Measurements from ENCODE around the gene ZNF526.

ZNF526 gene

DNA sequence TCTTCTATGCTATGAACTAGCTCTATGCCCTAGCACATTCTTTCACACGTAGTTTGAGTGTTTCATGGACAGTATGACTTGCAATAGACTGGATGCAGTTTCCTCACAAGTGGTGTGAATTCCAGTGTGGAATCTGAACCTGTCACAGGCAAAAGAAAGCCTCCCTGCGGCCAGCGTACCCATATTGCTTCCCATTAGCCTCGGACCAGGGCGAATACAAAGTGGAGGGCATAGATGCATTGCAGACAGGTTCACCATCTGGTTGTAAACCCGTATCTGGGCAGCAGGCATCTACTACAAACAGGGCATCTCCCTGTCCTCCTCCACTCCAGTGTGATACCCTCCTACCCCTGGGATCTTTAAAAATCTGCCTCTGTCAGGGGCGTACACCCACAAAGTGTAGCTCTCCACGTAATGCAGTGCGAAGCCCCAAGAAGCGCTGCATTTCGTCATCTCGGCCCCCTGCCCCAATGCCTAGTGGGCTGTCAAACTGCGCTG, 47.6 kb downstream of the ZNF526 start:
- no peak for DNase-seq (ENCODE audit: low spot score)

DNA sequence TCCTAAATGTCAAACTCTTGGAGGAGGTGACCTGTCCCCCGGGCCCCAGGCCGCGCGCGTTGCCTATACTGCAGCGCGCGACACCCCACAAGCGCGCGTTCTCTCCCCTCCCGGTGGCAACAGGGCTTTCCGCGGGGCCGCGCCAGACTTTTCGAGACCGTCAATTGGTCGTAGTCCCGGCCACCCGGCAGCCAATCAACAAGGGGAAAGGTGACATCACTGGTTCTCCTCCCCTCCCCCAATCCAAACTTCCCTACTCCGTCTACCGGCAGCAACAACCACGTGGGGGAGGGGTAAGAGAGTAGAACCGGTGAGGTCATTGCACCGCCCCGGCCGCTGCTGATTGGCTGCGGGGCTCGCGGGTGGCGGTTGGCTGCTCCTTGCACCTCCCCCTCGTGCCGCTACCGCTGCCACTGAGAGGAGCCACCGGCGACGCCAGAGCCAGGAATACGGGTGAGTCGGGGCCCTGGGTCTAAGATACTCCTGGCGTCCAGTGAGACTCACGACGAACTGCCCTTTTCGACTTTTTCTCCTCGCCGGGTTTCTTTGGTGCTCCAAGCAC, 48.1 kb downstream of the ZNF526 start:
- peak; percentile 93 for DNase-seq (ENCODE audit: low spot score)

DNA sequence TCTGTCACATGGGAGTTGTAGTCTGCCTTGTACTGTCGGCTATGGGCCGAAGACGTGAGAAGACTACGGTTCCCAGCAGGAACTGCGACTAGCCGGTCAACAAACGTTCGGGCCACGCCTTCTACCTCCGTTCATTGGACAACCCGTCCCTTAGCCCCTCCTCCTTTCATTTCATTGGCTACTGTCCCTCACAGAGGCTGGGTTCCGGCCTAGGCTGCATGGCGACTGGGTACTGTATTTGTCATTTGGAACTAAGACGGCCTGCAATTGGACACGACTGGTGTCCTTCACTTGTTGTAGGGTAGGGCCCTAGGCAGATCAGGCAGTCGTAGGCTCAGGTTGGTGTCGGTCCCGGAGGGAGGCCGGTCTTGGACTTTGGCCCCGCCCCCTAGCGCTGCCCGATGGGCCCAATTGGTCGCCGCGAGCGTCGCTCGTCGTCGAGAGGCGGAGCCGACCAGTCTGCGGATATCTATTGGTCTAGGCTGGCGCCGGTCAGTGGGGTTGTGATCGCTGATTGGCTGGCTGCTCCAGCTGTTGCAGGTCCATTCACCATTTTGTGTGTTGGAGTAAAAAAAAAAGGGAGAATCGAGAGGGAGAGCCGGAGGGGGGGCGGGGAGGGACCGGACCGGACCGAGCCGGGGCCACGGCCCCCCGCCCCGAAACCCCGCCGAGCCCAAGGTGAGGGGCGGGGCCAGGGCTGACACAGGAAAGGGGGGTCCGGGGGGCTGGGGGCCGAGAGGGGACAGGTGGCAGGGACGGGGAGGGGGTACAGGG, 48.8 kb downstream of the ZNF526 start, which contains the start of gene CIC:
Gene CIC (plus strand): TSS at position 549 of the 774 bp plus-strand sequence. CDS start 2,532 bp downstream, outside the sequence.
- DNase-seq (ENCODE audit: low spot score) = peak; percentile 94

DNA sequence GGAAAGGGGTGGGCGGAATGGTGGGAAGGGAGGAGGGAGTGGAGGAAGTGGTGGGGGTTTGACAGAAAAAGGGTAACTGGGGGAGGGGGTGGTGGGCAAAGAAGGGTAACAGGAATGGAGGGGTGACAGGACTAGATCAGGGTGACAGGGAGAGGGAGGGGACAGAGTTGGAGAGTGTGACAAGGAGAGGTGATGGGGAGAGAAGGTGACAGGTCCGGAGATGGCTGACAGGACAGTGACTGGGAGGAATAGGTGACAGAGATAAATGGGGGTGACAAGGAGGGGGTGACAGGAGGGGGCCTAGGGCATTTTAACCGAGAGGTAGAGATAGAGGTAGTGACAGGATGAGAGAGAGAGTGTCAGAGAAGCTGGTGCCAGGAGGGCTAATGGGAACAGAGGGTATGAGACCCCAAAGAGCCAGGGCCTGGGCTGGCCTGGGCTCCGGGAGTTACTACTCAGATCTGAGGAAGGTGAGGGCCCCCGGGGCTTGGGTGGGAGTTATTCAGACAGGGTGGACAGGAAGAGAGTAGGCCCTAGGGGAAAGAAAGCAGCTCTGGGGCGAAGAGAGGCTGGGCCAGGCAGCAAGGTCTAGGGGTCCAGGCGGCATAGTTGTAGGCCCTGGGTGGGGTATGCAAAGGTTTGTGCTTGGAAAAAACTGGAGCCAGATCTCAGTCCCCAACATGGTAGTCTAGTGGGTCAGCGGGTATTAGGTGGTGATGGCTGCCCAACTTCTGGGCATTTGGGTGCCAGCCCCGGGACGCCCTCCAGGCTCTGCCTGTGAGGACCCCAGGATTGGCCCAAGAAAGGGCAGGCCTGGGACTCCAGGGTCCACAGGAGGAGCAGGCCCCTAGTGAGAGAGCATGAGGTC, 49.6 kb downstream of the ZNF526 start:
- no peak for DNase-seq (ENCODE audit: low spot score)

DNA sequence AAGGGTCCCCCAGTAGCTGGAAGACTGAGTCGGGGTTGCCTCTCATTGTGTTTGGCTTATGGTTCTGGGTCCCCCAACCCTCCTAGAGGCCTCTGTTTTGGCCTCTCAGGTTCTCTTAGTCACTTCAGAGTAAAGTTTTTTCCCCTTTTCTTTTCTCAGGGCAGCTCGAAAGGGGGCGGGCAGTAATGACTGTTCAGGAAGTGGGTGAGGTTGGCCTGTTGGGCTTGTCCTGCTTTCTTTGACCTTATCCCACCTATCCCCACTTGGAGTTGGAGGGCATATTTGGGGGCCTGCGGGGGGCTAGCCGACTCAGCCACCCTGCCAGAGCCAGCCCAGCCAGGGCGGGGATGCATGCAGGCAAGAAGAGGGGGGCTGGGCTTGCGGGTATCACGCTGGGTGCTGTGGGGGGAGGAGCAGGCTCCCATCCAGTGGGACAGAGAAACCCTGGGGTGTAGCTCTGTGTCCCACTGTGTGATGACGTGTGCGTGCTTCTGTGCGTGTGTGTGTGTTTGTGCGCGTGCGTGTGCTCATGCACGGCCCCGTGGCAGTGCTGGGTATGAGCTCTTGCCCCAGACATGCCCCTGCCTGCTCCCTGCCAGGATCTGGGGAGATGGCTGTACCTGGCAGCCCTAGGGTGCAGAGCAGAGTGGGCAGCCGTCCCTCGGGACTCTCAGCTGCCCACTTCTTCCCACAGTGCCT, 50.4 kb downstream of the ZNF526 start:
- DNase-seq (ENCODE audit: low spot score) = no peak

DNA sequence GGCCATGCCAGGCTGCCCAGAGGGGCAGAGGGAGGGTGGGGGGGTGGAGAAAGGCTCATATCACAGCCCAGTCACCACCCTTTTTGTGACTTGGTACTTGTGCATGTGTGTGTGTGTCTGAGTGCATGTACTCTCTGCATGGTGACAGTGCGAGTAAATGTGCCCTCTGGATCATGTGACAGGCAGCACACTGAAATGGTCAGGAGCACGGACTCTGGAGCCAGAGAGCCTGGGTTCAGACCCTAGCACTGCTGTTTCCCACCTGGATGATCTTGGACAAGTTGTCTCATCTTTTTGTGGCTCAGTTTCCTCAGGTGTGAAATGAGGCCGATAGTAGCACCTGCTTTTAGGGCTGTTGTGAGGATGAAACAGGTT, 50.9 kb downstream of the ZNF526 start:
- DNase-seq (ENCODE audit: low spot score) = no peak

DNA sequence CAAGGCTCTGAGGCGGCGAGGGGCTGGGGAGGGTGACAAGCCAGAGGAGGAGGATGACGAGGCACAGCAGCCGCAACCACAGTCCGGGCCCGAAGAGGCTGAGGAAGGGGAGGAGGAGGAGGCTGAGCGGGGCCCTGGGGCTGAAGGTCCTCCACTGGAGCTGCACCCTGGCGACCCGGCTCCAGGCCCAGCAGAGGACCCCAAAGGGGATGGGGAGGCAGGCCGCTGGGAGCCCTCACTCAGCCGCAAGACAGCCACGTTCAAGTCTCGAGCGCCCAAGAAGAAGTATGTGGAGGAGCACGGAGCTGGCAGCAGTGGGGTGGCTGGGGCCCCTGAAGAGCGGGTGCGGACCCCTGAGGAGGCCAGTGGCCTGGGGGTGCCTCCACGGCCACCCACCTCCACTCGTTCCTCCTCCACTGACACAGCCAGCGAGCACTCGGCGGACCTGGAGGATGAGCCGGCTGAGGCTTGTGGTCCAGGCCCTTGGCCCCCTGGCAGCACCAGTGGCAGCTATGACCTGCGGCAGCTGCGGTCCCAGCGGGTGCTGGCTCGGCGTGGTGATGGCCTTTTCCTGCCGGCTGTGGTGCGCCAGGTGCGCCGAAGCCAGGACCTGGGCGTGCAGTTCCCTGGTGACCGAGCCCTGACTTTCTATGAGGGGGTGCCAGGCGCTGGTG, 51.9 kb downstream of the ZNF526 start:
- DNase-seq (ENCODE audit: low spot score) = no peak

DNA sequence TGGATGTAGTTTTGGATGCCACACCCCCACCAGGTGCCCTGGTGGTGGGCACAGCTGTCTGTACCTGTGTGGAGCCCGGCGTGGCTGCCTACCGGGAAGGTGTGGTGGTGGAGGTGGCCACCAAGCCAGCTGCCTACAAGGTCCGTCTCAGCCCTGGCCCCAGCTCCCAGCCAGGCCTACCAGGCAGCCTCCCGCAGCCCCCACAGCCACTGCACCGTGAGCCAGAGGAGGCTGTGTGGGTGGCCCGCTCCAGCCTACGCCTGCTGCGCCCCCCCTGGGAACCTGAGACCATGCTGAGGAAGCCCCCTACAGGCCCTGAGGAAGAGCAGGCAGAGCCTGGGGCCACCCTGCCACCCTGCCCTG, 52.4 kb downstream of the ZNF526 start:
- DNase-seq (ENCODE audit: low spot score) = no peak

DNA sequence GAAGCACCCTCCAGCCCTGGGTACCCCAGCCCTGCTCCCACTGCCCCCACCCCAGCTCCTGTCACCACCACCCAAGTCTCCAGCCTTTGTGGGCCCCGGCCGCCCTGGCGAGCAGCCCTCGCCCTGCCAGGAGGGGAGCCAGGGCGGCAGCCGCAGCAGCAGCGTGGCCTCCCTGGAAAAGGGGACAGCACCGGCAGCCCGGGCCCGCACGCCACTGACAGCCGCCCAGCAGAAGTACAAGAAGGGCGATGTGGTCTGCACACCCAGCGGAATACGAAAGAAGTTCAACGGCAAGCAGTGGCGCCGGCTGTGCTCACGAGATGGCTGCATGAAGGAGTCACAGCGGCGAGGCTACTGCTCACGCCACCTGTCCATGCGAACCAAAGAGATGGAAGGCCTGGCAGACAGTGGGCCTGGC, 52.9 kb downstream of the ZNF526 start:
- no peak for DNase-seq (ENCODE audit: low spot score)

DNA sequence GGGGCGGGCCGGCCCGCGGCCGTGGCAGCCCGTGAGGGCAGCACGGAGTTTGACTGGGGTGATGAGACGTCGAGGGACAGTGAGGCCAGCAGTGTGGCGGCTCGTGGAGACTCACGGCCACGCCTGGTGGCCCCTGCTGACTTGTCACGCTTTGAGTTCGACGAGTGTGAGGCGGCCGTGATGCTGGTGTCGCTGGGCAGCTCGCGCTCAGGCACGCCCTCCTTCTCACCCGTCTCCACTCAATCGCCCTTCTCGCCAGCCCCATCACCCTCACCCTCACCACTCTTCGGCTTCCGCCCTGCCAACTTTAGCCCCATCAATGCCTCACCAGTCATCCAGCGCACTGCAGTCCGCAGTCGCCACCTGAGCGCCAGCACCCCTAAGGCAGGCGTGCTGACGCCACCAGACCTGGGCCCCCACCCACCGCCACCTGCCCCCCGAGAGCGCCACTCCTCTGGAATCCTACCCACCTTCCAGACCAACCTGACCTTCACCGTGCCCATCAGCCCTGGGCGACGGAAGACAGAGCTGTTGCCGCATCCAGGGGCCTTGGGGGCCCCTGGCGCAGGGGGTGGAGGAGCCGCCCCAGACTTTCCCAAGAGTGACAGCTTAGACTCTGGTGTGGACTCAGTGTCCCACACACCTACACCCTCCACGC, 53.4 kb downstream of the ZNF526 start:
- no peak for DNase-seq (ENCODE audit: low spot score)

DNA sequence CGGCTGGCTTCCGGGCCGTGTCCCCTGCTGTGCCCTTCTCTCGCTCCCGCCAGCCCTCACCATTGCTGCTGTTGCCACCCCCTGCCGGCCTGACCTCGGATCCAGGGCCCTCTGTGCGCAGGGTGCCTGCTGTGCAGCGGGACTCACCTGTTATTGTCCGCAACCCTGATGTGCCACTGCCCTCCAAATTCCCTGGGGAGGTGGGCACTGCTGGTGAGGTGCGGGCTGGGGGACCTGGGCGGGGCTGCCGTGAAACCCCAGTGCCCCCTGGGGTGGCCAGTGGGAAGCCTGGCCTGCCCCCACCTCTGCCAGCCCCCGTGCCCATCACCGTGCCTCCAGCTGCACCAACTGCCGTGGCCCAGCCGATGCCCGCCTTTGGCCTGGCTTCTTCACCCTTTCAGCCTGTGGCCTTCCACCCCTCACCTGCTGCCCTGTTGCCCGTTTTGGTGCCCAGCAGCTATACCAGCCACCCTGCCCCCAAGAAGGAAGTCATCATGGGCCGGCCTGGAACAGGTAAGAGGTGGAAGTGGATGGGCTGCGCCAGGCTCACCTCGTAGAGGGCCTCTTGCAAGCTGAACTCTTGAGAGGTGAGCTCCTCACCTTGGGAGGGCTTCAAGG, 54.1 kb downstream of the ZNF526 start:
- no peak for DNase-seq (ENCODE audit: low spot score)

DNA sequence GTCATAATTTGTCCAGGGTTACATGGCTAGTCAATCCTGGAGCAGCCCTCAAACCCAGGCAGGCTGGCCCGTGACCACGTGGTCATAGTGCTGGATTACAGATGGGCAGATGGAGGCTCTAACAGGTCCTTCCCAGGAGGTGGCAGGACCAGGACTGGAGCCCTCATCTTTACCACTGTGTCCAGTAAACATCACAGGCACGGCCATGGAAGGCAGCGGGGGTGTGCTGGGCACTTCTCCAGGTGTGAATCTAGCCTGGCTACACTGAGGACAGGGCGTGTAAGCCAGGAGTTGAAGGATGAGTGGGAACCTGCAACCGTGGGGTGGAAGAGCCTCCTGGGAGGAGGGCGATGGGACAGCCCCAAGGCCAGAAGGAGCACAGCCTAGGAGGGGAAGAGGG, 55.0 kb downstream of the ZNF526 start:
- no peak for DNase-seq (ENCODE audit: low spot score)

DNA sequence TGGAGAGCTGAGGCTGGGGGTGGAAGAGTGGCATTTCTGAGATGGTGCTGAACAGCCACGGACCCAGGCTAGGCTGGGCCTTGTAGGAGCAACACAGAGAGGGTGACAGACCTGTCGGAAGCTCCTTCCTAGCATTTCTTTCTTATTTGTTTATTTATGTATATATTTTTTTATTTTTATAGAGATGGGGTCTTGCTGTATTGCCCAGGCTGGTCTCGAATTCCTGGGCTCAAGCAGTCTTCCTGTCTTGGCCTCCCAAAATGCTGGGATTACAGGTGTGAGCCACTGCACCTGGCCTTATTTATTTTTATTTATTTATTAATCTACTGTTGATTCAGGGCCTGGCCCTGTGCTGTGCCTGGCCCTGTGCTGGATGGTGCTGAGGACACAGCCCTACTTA, 55.4 kb downstream of the ZNF526 start:
- no peak for DNase-seq (ENCODE audit: low spot score)

DNA sequence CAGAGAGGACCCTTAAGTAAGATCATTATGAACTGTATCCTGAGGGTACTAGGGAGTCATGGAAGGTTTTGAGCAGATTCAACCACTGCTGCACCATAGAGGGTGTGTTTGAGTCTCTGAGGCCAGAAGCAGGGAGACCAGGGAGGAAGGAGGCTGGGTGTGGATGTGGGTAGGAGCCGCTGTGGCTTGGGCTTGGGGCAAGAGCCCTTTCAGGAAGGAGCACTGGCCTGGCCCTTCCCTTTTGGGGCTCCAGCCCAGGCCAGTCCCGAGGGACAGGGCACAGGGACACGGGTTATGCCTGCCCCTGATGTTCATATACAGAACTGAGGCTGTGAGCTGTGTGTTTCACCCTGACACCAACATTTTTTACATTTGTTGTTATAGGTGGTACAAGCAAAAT, 56.2 kb downstream of the ZNF526 start:
- no peak for DNase-seq (ENCODE audit: low spot score)

DNA sequence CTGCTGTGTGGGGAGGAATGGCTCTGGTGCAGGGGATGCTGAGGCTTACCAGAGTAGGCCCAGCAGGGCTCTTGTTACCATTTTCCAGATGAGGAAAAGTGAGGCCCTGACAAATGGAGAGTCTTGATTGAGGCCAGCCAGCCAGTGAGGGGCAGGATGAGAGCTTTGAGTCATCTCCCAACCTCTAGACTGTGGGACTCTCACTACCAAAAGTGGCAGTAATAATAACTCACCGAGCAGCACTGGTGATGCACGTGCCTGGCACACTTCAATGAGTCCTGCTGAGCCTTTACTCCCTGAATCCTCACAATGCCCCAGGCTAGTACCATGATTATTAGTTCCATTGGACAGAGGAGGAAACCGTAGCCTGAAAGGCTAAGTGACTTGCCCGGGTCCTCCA, 56.7 kb downstream of the ZNF526 start:
- DNase-seq (ENCODE audit: low spot score) = no peak
